ENCODE results near the gene NUDT3.

DNA sequence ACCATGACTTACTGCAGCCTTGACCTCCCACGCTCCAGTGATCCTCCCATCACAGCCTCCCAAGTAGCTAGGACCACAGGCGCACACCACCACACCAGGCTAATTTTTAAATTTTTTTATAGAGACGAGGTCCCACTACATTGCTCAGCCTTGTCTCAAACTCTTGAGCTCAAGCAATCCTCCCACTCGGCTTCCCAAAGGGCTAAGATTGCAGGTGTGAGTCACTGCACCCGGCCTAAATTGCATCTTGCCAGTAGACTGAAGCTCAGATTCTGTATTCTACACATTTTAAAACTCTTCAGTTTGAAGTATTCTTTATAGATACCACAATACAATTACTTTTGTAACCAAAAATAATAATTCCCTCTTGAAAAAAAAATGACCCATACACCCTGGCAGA is 11.4 kb downstream of the NUDT3 start:
- TF ChIP-seq CTCF (IDR thresholded peaks at IDR 0.05; ENCODE audit: low read length) (no peak), EZH2phosphoT487 (IDR thresholded peaks at IDR 0.05; ENCODE audit: low read length) (no peak)
